Measurements from ENCODE around the gene TCF20.

Gene TCF20

DNA sequence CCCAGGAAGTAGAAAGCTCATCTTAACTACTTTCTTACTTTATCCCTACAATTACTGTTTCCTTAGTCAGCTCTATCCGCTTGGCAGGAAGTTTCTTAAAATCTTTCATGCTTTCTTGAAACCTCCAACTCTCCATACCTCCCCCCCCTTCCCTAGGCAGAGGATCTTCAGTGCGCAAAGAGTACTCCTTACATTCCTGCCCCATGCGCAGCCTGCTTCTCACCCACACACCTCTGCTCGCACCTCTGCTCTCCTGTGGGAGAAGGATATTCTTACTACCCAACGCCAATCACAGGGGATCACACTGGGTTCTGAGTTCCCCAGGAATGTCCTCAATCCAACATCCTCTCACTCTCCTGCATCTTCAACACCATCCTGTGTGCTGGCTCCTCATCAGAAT is 12.3 kb downstream of the TCF20 start:
- DNase-seq (ENCODE audit: low spot score): no peak

DNA sequence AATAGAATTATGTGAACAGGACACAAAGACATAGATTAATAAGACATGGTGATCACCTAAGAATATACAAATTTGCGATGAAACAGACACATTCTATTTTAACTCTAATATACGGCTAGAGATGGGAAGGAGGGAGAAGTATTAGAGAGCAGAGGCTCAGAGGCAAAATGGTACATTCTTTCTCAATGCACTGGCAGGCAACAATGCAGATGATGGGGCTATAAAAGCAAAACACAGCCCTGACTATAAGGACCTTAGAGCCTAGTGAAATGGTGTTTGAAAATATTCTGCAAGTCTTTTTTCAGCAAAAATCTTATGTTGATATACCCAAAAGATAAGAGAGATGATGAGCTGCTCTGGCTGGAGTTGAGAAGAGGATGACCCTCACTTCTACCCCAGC is 13.1 kb downstream of the TCF20 start:
- DNase-seq (ENCODE audit: low spot score): no peak

DNA sequence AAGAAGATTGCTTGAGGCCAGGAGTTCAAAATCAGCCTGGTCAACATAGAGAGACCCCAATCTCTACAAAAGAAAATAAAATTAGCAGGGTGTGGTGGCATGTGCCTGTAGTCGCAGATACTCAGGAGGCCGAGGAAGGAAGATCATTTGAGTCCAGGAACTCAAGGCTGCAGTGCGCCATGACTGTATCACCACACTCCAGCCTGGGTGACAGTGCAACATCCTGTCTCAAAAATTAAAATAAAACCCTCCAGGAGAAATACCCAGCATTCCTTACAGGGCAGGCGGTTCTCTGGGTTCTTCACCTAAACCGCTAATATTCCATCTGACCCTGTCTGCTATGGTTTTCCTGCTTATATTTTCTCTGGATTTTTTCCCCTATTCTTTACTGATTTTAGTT is 13.5 kb downstream of the TCF20 start:
- no peak for DNase-seq (ENCODE audit: low spot score)

DNA sequence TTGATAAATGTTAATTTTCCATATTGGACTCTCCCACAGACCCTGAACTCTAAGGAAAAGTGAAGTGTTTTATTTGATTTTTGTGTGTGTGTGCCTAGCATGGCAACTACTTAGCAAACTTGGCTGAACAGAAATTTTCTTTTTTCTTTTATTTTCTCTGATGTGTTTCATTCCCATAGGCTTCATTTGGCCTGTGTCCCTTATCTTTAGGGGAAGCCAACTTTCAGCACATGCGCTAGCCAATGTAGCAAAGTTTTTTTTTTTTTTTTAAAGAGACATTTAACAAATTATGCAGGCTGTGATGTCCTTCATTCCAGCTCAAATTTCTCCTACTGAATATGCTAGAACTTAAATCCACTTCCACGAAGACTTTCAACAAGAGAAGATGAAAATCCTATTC is 14.2 kb downstream of the TCF20 start:
- no peak for DNase-seq (ENCODE audit: low spot score)

DNA sequence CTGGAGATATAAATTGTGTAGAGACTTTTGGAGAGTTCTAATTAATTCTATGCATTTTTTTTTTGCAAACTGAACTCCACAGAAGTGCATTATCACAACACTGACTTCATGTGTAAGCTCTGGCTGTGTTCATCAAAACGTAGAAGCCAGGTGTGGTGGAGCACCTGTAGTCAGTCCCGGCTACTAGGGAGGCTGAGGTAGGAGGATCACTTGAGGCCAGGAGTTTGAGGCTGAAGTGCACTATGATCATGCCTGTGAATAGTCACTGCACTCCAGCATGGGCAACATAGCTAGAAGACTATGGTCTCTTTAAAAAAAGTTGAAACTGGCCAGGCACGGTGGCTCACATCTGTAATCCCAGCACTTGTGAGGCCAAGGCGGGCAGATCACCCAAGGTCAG is 20.6 kb downstream of the TCF20 start:
- no peak for DNase-seq (ENCODE audit: low spot score)

DNA sequence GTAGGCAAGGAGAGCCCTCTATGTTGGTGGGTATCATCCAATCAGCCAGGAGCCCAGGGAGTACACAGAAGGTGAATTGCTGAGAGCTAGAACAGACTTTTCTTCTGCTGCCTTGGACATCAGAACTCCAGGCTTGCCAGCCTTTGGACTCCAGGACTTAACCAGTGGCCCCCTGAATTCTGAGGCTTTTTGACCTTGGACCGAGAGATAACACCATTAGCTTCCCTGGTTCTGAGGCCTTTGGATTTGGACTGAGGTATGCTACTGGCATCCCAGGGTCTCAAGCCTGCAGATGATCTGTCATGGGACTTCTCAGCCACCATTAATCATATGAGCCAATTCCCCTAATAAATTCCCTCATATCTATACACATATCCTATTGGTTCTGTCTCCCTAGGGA is 21.5 kb downstream of the TCF20 start:
- DNase-seq (ENCODE audit: low spot score): no peak

DNA sequence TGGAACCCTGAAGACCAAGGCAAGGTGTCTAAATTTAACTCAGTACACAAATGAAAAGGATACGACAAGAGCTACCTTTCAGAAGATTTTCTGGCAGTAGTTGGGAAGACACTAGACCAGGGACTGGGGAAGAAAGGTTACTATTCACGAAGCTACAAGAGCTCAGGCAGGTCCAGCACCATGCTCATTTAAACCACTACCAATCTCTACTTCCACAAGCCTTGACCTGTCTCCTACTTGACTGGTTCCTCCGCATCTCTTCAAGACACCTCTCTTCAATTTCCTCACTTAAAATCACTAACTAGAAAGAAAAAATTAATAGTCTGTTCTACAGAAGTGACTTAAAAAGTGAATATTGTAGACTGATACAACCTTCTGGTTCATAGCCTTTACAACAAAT is 22.9 kb downstream of the TCF20 start:
- DNase-seq (ENCODE audit: low spot score): no peak

DNA sequence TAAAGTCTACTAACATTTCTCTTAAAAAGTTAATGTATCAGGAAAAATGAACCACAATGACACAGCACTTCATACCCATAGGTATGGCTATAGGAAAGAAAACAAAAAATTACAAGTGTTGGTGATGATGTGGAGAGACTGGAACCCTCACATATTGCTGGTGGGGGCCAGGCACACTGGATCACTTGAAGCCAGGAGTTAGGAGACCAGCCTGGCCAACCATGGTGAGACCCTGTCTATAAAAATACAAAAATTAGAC is 26.7 kb downstream of the TCF20 start:
- no peak for DNase-seq (ENCODE audit: low spot score)

DNA sequence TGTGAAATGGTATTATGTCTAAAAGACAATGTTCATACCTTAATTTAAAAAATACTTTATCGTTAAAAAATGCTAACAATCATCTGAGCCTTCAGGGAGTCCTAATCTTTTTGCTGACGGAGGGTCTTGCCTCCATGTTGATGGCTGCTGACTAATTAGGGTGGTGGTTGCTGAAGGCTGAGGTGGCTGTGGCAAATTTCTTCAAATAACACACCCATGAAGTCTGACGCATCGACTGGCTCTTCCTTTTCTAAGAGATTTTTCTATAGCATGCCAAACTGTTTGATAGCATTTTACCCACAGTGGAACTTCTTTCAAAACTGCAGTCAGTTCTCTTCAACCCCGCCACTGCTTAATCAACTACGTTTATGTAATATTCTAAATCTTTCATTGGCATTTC is 33.6 kb downstream of the TCF20 start:
- no peak for DNase-seq (ENCODE audit: low spot score)

DNA sequence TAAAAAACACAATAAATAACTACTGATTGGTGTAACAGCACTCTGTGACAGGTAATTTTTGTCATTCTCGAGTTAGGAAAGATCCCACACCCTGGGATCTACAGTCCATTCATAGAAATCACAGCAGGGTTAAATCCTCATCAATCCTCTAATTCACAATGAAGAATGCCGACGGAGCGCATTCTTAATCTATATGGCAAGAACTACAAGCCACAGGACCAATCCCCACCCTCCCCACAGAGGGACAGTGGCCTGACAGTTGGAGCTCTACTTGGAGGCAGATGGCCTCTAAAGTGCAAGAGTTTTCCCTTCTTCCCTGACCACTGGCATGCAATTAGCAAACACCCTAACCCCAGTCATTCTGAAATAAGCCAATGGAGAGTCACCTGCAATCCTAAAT is 34.2 kb downstream of the TCF20 start:
- DNase-seq (ENCODE audit: low spot score): no peak

DNA sequence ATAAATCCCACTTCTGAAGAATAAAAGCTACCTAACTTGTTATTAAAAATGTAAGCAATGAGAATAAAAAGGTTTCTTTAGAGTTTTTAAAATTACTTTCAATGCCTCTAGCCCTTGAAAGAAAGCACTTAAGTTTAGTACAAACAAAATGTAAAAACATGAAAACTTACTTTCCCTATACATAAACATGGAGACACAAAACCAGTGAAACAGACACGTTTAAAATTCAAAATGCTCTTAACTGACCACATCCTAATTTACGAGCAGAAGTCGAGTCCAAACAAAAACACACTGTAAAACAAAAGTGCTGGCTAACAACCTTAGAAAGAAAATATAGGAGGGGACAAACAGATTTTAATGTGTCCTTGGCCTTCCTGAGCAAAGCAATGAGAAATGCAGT is 36.6 kb downstream of the TCF20 start:
- DNase-seq (ENCODE audit: low spot score): no peak

DNA sequence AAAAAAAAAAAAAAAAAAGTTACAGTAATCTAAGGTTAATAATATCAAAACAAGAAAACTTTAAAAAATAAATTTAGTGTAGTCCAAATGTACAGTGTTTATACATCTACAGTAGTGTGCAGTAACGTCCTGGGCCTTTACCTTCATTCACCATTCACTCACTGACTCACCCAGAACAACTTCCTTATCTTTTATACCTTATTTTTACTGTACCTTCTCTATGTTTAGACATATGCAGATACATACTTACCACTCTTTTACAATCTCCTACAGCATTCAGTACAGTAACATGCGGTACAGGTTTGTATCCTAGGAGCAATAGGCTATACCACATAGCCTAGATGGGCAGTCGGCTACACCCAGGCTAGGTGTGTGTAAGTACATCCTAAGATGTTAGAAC is 38.5 kb downstream of the TCF20 start:
- no peak for DNase-seq (ENCODE audit: low spot score)

DNA sequence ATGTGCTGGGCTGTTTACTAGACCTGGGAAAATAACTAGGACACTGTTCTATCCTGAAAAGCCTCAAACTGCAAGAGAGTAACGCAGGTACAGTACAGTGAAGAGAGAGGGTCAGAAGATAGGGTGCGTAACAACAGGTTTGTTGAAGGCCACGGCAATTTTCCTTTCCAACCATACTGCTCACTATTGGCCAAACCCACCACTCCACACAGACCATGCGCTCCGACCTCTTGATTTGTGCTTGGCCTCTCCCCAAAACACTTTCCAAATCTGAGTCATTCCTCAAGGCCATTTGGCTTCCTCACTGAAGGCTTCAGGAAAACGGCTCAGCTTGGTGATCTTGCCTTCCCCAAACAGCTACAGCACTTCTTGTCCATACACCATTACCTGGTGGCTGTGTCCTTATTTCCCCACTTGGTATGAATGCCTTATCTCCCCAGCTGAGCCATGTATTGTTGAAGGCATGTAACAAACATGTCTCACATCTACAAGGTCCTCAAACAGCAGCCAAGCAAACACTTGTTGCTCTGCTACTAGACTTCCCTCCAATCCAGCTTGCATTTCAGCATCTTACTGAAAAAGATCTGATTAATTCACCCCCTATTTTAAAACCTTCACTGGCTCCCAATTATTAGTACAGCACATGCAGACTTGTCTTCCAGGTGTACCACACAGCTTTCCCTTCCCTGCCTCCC is 40.9 kb downstream of the TCF20 start:
- DNase-seq (ENCODE audit: low spot score): no peak

DNA sequence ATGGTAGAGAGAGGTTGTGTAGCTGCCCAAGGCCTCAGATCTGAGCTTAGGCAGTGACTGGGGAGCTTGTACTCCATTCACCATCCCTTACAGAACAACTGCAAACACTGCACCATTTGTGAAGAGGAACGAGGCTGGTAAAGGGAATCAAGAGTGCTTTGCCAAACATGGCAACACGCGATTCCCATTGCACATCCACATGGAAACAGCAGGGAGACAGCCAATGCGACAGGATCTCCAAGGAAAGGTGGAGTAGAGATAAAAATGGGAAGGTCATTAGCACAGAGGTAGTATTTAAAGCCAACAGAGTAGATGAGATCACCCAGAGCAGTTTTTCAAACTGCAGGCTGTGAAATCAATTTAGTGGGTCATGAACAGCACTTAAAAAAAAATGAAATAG is 42.0 kb downstream of the TCF20 start:
- no peak for DNase-seq (ENCODE audit: low spot score)

DNA sequence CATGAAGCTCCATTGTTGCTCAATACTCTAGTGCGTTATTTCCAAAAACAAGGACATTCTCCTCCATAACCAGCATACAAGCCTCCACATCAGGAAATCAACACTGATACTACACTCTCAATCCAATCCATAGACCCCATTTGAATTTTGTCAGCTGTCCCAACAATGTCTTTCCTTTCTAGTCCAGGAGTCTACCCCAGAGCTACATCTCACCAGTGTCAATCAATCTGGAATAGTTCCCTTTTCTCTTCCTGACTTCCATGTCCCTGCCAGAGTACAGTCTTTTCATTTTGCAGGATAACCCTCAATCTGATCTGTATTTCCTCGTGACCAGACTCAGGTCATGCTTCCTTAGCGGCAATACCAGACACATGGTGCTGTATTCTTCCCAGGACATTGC is 43.0 kb downstream of the TCF20 start:
- no peak for DNase-seq (ENCODE audit: low spot score)

DNA sequence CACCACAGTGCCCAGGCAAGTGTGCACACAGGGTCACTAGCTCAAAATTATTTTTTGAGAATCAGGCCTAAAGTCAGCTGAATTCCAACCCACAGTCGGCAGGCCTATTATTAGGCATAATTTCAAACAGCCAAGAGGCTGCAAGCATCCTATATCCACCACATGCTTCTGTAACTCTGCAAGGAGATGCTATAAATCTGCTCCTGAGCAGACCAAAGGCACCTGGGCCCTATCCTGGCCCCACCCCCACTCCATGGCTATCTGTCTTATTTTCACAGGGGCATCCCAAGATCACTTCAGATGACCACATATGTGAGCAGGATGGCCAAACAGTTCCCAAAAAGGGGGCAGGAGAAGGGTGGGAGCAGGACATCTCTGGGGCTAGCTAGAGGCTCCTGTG is 44.6 kb downstream of the TCF20 start:
- no peak for DNase-seq (ENCODE audit: low spot score)

DNA sequence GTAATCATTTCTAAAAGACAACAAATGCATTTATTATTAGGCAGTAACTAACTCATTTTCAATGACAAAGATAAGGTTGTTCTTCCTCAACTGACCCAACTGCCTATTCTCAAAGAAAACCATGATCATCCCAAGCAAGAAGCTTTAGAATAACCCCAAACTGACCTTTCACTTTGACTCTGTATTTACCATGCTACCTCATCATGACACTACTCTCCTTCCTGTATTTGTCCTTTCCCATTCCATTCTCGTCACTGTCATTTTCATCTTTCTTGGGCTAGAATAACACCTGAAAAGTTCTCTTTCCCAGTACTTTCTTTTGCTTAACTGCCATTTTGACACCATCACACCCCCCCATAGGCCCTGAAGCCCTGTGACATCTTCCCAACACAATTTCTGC is 48.3 kb downstream of the TCF20 start:
- no peak for DNase-seq (ENCODE audit: low spot score)

Data from kidney tubule cell (primary cell).